Bronchial epithelial cell (primary cell): ENCODE measurements around the gene MEPCE. TPM values are rescaled to one million over a fixed set of nuclear protein-coding genes. Genes with fewer than 3 reads are reported as not detected.
A peak's percentile ranks its signal among the peaks of the same experiment; 100 is the strongest.

Source experiments
- DNase-seq: peaks from one replicate; pipeline ENCODE4 v3.0.0-alpha.2; 2010; ENCODE audit warnings: low read depth
- FAIRE-seq: peaks from 2 replicates; lab custom pipeline; 2011; peaks lifted over from hg19 to GRCh38; lab: Jason Lieb, UNC
- H3K27me3 ChIP-seq: 2 replicates; pipeline ENCODE4 v1.5.1; 2011; ENCODE audit warnings: low read length; ENCODE audit not compliant: control insufficient read depth, insufficient read depth
- H3K36me3 ChIP-seq: 2 replicates; pipeline ENCODE4 v1.5.1; 2011; ENCODE audit warnings: low read length; ENCODE audit not compliant: control insufficient read depth, insufficient read depth
- H3K4me3 ChIP-seq: 2 replicates; pipeline ENCODE4 v1.5.1; 2011; ENCODE audit warnings: mild to moderate bottlenecking, low read depth, low read length, control low read depth
- CTCF ChIP-seq: IDR thresholded peaks from 2 replicates; pipeline ENCODE4 v1.5.1; 2011; ENCODE audit warnings: mild to moderate bottlenecking, moderate library complexity, low read length, control low read depth, inconsistent platforms; ENCODE audit not compliant: insufficient read depth, severe bottlenecking
- total RNA-seq: library from RNA; depleted of rRNA; stranded (reverse); fragments of >200 nt; gene quantifications from 2 replicates; pipeline ENCODE4 v1.2.1, GENCODE V29; 2014

The MEPCE gene
- total RNA-seq, 1 donor from 2014 or later, result 18.7 TPM

DNA sequence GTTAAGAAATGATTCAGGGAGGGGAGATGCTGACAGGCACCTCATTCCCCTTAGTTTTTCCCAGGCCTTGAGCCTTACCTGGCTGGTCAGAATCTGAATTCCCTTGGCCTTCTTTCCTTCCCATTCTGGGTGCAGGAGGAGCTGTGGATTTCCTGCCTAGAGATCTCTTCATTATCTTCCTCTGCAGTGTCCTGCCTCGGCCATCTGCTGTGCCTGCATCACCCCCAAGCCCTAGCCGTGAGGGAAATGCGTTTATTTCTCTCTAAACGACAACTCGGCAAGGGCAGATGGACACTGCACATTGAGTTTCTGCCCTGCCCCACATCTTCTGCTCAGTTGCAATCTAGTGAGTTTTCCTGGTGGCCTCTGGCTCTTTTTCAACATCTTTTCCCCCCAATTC lies 27.8 kb upstream of the MEPCE start:
- no peaks in the 10 kb centered on the region for H3K36me3 ChIP-seq
- FAIRE-seq (no peak), DNase-seq (no peak)
- TF ChIP-seq CTCF, result no peak
- no peak overlapping the region for H3K4me3 ChIP-seq
- peaks cover 1% of the 10 kb centered on the region for H3K27me3 ChIP-seq

- no peak for TF ChIP-seq CTCF
Measured at GRCh38 chr7:100402241-100402640, 27.4 kb upstream of the MEPCE start.

DNA sequence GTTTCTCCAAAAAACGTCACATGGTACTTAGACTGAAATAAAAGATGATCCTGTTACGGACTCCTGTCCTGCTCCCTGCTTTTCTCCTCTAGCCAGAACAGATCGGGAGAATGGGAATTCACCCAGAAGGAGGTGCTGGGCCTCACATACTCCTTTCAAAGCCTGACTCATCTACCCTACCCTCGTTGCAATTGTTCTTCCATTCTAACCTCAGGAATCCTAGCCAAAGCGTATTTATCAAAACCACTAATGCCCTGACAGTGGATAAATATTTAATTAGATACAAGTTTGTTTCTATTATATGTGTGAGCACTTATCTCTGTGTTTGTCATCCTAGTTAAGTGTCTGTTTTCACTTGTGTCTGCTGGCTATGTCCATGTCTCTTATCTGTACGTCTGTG lies 22.9 kb upstream of the MEPCE start:
- H3K27me3 ChIP-seq, result peaks cover 4% of the 10 kb centered on the region
- TF ChIP-seq CTCF, result peak; percentile 10
- no peaks in the 10 kb centered on the region for H3K36me3 ChIP-seq
- no peak overlapping the region for H3K4me3 ChIP-seq
- DNase-seq (peak; percentile 48), FAIRE-seq (no peak)

More at GRCh38 chr7:100402241-100402640, 27.4 kb upstream of the MEPCE start:
- Histone ChIP-seq H3K36me3 (no peaks in the 10 kb centered on the region), H3K4me3 (no peak overlapping the region), H3K27me3 (peaks cover 1% of the 10 kb centered on the region)
- DNase-seq (no peak), FAIRE-seq (no peak)

DNA sequence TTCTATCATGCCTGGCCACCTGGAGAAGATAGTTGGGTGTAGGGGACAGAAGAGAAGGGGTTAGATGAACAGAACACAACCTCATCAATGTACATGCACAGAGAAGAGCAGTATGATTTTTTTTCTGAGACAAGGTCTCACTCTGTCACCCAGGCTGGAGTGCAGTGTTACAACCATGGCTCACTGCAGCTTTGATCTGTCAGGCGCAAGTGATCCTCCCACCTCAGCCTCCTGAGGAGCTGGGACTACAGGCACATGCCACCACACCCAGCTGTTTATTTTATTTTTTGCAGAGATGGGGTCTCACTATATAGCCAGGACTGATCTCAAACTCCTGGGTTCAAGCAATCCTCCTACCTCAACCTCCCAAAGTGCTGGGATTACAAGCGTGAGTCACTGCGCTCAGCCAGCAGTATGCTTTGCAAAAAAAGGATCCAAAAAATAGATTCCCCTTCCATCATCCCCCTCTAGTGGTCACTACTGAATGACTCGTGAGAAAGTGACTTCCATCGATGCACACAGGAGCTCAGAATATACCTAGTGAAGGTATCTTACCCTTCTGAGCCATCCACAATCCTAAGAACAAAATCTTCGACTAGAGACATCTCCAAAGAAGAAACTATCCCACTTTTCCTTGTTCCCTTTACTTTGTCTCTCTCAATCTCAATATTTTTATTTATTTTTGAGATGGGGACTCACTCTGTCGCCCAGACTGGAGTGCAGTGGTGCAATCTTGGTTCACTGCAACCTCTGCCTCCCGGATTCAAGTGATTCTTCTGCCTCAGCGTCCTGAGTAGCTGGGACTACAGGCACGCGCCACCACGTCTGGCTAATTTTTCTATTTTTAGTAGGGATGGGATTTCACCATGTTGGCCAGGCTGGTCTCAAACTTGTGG lies 22.1 kb upstream of the MEPCE start:
- Histone ChIP-seq H3K27me3 (peaks cover 4% of the 10 kb centered on the region), H3K36me3 (no peaks in the 10 kb centered on the region), H3K4me3 (no peak overlapping the region)
- DNase-seq (peak; percentile 82), FAIRE-seq (no peak)
- TF ChIP-seq CTCF, result peak; percentile 57

GRCh38 chr7:100411101-100411500 lies 18.5 kb upstream of the MEPCE start:
- H3K27me3 ChIP-seq, result peaks cover 4% of the 10 kb centered on the region
- DNase-seq (no peak), FAIRE-seq (no peak)
- H3K36me3 ChIP-seq, result no peaks in the 10 kb centered on the region
- TF ChIP-seq CTCF, result no peak
- H3K4me3 ChIP-seq, result no peak overlapping the region
